Fibroblast of skin of scalp (primary cell): ENCODE measurements around the gene ATRN.
"Not testable (repeated sequence)": the region's sequence is repeated elsewhere in the genome, so short reads cannot be mapped to it uniquely, and the experiment has no call there.

Experiments
- DNase-seq: peaks from one replicate; pipeline ENCODE4 v3.0.0-alpha.2; 2013

The ATRN gene

GRCh38 chr20:3576363-3576762, 105.5 kb downstream of the ATRN start:
- no peak for DNase-seq

GRCh38 chr20:3577366-3577765, 106.5 kb downstream of the ATRN start:
- DNase-seq, result no peak

GRCh38 chr20:3580412-3580811, 109.6 kb downstream of the ATRN start:
- DNase-seq, result no peak

- no peak for DNase-seq
Measured at GRCh38 chr20:3583765-3584164, 112.9 kb downstream of the ATRN start.

DNA sequence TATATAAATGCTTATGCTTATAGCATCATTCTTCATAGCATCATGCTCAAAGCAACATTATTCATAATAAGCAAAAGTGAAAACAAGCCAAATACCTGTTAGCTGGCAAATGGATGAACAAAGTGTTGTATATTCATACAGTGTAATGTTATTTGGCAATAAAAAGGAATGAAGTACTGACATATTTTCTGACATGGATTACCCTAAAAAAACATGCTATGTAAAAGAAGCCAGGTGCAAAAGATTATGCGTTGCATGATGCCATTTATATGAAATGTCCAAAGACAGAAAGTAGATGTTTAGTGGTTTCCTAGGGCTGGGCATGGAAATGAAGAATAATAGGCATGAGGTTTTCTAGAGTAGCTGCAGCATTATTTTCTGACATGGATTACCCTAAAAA, 115.3 kb downstream of the ATRN start:
- DNase-seq, result no peak

- no peak for DNase-seq
Measured at GRCh38 chr20:3590164-3590563, 119.3 kb downstream of the ATRN start.

GRCh38 chr20:3592931-3593330, 122.1 kb downstream of the ATRN start:
- DNase-seq, result no peak

- no peak for DNase-seq
Measured at GRCh38 chr20:3595541-3595940, 124.7 kb downstream of the ATRN start.

- DNase-seq, result no peak
Measured at GRCh38 chr20:3603108-3603507, 132.3 kb downstream of the ATRN start.

- DNase-seq, result not testable (repeated sequence)
Measured at GRCh38 chr20:3605386-3605886, 134.6 kb downstream of the ATRN start.

- DNase-seq, result peak; percentile 32
Measured at GRCh38 chr20:3606021-3606420, 135.2 kb downstream of the ATRN start.

- DNase-seq, result no peak
Measured at GRCh38 chr20:3611901-3612300, 141.1 kb downstream of the ATRN start.

- peak; percentile 20 for DNase-seq
Measured at GRCh38 chr20:3612795-3613572, 142.2 kb downstream of the ATRN start.

DNA sequence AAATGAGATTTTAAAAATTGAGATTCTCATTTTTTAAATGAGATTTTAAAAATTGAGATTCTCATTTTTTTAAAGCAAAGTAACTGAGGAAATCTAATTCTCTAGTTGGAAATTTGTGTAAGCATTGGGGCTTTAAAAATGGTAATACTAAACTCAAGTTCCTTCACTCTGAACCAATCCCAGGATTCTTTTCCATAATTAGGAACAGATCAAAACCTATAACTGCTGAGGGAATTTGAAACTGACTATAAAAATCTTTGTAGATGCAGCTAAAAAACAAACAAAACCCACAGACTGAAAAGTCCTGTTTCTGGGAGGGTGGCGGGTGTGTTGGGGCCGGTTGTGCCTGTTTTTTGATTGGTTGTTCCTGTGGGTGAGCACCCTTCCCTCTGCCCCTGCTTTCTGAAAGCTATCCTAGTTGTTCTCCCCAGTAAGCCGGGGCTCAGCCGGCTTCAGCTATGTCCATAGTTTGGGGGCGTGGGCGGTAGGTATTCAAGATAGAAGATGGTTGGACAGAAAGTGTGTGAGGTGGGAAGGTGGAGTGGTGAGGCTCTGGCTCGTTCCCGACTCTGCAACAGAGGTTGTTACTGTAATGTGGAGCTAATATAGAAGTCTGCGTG, 143.1 kb downstream of the ATRN start:
- DNase-seq, result peak; percentile 42

GRCh38 chr20:3614466-3614865, 143.6 kb downstream of the ATRN start:
- DNase-seq, result peak; percentile 51

- not testable (repeated sequence) for DNase-seq
Measured at GRCh38 chr20:3615171-3615840, 144.5 kb downstream of the ATRN start.

GRCh38 chr20:3616250-3616649, 145.4 kb downstream of the ATRN start:
- no peak for DNase-seq

GRCh38 chr20:3621111-3621510, 150.3 kb downstream of the ATRN start:
- no peak for DNase-seq

GRCh38 chr20:3622406-3622805, 151.6 kb downstream of the ATRN start:
- DNase-seq, result no peak

DNA sequence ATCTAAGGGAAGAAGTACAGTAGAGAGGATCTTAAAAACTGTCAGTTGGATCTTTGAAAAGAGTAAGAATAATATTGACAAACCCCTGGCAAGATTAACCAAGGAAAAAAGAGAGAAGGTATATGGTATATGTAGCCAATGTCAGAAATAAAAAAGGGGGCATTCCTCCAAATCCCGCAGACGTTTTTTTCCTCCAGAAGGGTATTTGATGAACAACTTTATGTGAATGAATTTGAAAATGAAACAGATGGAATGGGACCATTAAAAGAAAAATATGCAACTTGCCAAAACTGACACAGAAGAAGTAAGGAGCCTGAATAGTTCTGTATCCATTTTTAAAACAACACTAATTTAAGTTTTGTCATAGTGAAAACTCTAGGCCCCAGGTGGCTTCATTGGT, 156.7 kb downstream of the ATRN start:
- no peak for DNase-seq

GRCh38 chr20:3628502-3629314, 157.9 kb downstream of the ATRN start:
- DNase-seq, result no peak

GRCh38 chr20:3629893-3630292, 159.1 kb downstream of the ATRN start:
- DNase-seq, result peak; percentile 6

GRCh38 chr20:3630429-3630828, 159.6 kb downstream of the ATRN start:
- DNase-seq, result no peak
